GM06990 (cell line): ENCODE data around the gene HIRA.

ENCODE experiments used
- DNase-seq: peaks from one replicate; pipeline ENCODE4 v3.0.0-alpha.2; 2011; ENCODE audit not compliant: insufficient read length; ENCODE audit errors: extremely low read depth
- H3K27me3 ChIP-seq: replicated peaks from 2 replicates; pipeline ENCODE4 v1.6.0; 2011; ENCODE audit warnings: low read length; ENCODE audit not compliant: control insufficient read depth, insufficient read depth
- H3K36me3 ChIP-seq: 2 replicates; pipeline ENCODE4 v1.5.1; 2011; ENCODE audit warnings: low read length; ENCODE audit not compliant: control insufficient read depth, insufficient read depth
- H3K4me3 ChIP-seq: replicated peaks from 2 replicates; pipeline ENCODE4 v1.5.1; 2011; ENCODE audit warnings: low read depth, mild to moderate bottlenecking, control low read depth, low read length
- CTCF ChIP-seq: IDR thresholded peaks from 2 replicates; pipeline ENCODE4 v1.5.1; 2011; ENCODE audit warnings: low read length, control low read depth, mild to moderate bottlenecking, inconsistent platforms; ENCODE audit not compliant: insufficient read depth, poor library complexity, severe bottlenecking

HIRA gene

GRCh38 chr22:19401483-19401882 lies 30.1 kb downstream of the HIRA start:
- DNase-seq: no peak
- Histone ChIP-seq H3K36me3 (peaks cover 19% of the 10 kb centered on the region), H3K27me3 (no peaks in the 10 kb centered on the region), H3K4me3 (no peak overlapping the region)
- TF ChIP-seq CTCF: no peak

- Histone ChIP-seq H3K27me3 (no peaks in the 10 kb centered on the region), H3K4me3 (no peak overlapping the region), H3K36me3 (peaks cover 18% of the 10 kb centered on the region)
- no peak for TF ChIP-seq CTCF
- no peak for DNase-seq
These were observed 30.7 kb downstream of the HIRA start for GRCh38 chr22:19400881-19401280.

- no peak overlapping the region for H3K4me3 ChIP-seq
- no peak for DNase-seq
- TF ChIP-seq CTCF: no peak
- H3K36me3 ChIP-seq: peaks cover 22% of the 10 kb centered on the region
- no peaks in the 10 kb centered on the region for H3K27me3 ChIP-seq
These were observed 32.9 kb downstream of the HIRA start for GRCh38 chr22:19398652-19399051.

GRCh38 chr22:19398206-19398605 lies 33.3 kb downstream of the HIRA start:
- Histone ChIP-seq H3K36me3 (peaks cover 22% of the 10 kb centered on the region), H3K4me3 (no peak overlapping the region)
- no peak for DNase-seq

GRCh38 chr22:19397734-19398104 lies 33.8 kb downstream of the HIRA start:
- DNase-seq: no peak
- Histone ChIP-seq H3K4me3 (no peak overlapping the region), H3K27me3 (no peaks in the 10 kb centered on the region), H3K36me3 (peaks cover 25% of the 10 kb centered on the region)
- TF ChIP-seq CTCF: no peak

More at GRCh38 chr22:19398206-19398605, 33.3 kb downstream of the HIRA start:
- no peaks in the 10 kb centered on the region for H3K27me3 ChIP-seq
- no peak for TF ChIP-seq CTCF
